K562 (cell line): ENCODE results near the gene THBS2. TPM values are rescaled to one million over a fixed set of nuclear protein-coding genes. Genes with fewer than 3 reads are reported as not detected.

Experiments
- CBX3 ChIP-seq, 2 experiments: IDR thresholded peaks; 1 replicate in 1 of 2; 2 replicates in 1 of 2; pipeline ENCODE4 v1.6.1; 2012; ENCODE audit warnings: inconsistent platforms in 2 of 2, low read length in 2 of 2, borderline replicate concordance in 1 of 2, control low read depth in 1 of 2
- CXXC5 ChIP-seq: fragments of 250-450 bp; sonication (Bioruptor Pico); IDR thresholded peaks from 2 replicates; pipeline ENCODE4 v1.8.0; 2022; ENCODE audit warnings: inconsistent platforms, mild to moderate bottlenecking, moderate library complexity
- NR2F6 ChIP-seq: fragments of 450-650 bp; formaldehyde crosslinking; IDR thresholded peaks from 2 replicates; pipeline ENCODE4 v1.4.0; 2020; ENCODE audit warnings: mild to moderate bottlenecking
- polyA plus RNA-seq, 8 experiments: library from polyadenylated mRNA; depleted of rRNA in 4 of 8; stranded (reverse) in 5 of 8; unstranded in 3 of 8; fragments of >200 nt; fragmentation: Nextera tagmentation in 2 of 8; fragmentation: Illumina TruSeq in 1 of 8; extraction: Ambion mirVana in 2 of 8; extraction: Trizol in 1 of 8; gene quantifications; 2 replicates each; pipeline versions ENCODE4 v1.2.1 to v1.2.3, GENCODE V29; 2011 to 2014; ENCODE audit warnings: inconsistent platforms in 1 of 8, missing spikeins in 1 of 8
- total RNA-seq, 7 experiments: library from RNA; depleted of rRNA in 6 of 7; stranded (reverse); fragments of >200 nt in 6 of 7; fragmentation: Illumina TruSeq in 2 of 7; extraction: Trizol in 2 of 7; gene quantifications; 2 replicates each; pipeline versions ENCODE4 v1.2.1 to v1.2.3, GENCODE V29; 2011 to 2021; ENCODE audit warnings: low replicate concordance in 1 of 7
- TF ChIP-seq, protein P1 (sequence below), 2 experiments: fragments of 450-650 bp; IDR thresholded peaks; 2 replicates each; pipeline ENCODE4 v1.6.1; 2016; ENCODE audit warnings: mild to moderate bottlenecking in 2 of 2, borderline replicate concordance in 1 of 2, low read depth in 1 of 2, moderate library complexity in 1 of 2

THBS2 gene
- total and polyA plus RNA-seq, 9 of the 15 experiments (the other 6 are each of a cell fraction or from before 2014, with no cell fraction given), result 0.03 to 0.11 (median 0.03) TPM; not detected in 6

DNA sequence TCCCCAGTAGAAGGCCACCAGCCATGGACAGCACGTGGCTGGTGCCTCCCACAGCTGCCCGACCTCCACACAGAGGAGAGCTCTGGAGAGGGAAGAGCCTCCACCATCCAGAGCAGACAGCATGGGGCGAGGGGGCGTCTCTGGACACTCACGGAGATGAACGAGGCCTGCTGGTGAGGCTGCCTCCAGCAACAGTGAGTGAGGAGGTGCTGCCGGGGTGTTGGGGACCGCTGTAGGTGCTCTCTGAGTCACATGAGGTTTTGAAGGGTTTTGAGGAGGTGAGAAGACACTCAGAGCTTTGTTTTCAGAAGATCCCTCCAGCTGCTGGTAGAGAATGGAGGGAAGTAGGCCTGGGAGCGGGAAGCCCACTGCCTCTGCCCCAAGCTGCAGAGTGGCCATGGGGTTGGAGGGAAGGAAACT is 65.6 kb downstream of the THBS2 start (continued):
- TF ChIP-seq, protein P1, sequence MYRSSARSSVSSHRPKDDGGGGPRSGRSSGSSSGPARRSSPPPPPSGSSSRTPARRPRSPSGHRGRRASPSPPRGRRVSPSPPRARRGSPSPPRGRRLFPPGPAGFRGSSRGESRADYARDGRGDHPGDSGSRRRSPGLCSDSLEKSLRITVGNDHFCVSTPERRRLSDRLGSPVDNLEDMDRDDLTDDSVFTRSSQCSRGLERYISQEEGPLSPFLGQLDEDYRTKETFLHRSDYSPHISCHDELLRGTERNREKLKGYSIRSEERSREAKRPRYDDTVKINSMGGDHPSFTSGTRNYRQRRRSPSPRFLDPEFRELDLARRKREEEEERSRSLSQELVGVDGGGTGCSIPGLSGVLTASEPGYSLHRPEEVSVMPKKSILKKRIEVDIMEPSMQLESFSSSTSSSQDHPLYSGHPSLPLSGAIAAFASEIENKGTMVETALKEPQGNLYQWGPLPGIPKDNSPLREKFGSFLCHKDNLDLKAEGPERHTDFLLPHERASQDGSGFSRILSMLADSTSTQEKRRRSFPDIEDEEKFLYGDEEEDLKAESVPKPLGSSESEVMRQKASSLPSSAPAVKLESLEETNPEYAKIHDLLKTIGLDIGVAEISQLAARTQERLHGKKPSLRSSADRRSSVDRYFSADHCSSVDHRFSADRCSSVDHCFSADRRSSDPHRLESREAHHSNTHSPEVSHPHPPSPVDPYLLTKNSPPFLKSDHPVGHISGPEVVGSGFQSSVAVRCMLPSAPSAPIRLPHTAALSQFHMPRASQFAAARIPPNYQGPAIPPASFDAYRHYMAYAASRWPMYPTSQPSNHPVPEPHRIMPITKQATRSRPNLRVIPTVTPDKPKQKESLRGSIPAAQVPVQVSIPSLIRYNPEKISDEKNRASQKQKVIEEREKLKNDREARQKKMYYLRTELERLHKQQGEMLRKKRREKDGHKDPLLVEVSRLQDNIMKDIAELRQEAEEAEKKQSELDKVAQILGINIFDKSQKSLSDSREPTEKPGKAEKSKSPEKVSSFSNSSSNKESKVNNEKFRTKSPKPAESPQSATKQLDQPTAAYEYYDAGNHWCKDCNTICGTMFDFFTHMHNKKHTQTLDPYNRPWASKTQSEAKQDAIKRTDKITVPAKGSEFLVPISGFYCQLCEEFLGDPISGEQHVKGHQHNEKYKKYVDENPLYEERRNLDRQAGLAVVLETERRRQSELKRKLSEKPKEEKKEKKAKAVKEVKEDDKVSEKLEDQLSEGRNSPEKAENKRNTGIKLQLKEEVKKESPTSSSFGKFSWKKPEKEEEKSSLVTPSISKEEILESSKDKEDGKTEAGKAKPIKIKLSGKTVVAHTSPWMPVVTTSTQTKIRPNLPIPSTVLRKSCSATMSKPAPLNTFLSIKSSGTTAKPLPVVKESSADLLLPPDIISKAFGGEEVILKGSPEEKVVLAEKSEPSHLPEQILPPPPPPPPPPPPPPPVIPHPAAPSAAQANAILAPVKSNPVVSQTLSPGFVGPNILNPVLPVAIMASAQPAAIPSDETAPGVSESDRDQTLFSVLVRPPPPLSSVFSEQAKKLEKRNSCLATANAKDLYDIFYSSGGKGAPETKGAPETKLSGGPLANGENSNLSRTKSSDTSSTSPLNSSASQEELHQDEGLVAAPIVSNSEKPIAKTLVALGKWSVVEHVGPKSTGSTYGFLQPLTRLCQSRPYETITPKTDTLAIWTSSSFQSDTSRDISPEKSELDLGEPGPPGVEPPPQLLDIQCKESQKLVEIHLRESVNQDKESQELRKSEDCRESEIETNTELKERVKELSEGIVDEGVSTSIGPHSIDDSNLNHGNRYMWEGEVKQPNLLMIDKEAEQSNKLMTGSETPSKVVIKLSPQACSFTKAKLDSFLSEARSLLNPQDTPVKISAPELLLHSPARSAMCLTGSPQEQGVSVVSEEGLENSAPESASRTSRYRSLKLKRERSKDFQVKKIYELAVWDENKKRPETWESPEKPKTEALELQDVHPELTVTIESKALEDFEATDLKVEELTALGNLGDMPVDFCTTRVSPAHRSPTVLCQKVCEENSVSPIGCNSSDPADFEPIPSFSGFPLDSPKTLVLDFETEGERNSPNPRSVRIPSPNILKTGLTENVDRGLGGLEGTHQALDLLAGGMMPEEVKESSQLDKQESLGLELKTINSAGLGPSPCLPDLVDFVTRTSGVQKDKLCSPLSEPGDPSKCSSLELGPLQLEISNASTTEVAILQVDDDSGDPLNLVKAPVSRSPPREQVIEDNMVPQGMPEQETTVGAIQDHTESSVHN (IDR thresholded peaks at IDR 0.05; ENCODE audit: borderline replicate concordance in 1 of 2, low read depth in 1 of 2), result no peak
- no peak for TF ChIP-seq CBX3 (IDR thresholded peaks at IDR 0.05; ENCODE audit: borderline replicate concordance in 1 of 2, low read length in 2 of 2)
- no peak for TF ChIP-seq CXXC5
- TF ChIP-seq NR2F6 (CRISPR knock-in tag), result no peak
